HG03571 (cell line): ENCODE measurements around the gene CFL1.

Source experiments
- ATAC-seq: cut with Tn5 transposase; IDR thresholded peaks from one replicate; pipeline ENCODE4 v1.9.1; 2021; ENCODE audit not compliant: unreplicated experiment

CFL1 gene

GRCh38 chr11:65809496-65809895 is 48.5 kb downstream of the CFL1 start:
- ATAC-seq, result no peak

GRCh38 chr11:65808744-65809341 is 49.1 kb downstream of the CFL1 start:
- no peak for ATAC-seq

DNA sequence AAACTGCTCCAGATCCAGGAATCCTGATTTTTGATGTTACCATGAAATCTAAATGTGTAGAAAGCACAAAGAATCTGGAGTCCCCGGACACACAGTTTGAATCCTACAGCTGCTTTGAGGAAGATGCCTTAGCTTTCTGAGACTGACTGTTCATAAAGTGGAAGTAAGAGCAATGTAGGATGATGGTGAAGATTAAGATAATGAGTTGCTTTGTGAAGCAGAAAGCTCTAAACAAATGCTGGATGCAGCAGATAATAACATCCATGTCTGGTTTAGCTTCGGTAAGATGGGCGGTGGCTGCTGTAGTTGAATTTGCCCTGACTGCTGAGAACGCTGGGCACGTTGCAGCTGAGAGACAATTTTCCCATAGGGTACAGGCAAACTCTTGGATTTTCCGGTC is 51.0 kb downstream of the CFL1 start:
- ATAC-seq, result no peak
